CD14-positive monocyte (primary cell): Measurements from ENCODE around the gene RTN4RL1. TPM values are rescaled to one million over a fixed set of nuclear protein-coding genes. Genes with fewer than 3 reads are reported as not detected.

Experiments
- DNase-seq, 3 donors: peaks; one replicate each; pipeline ENCODE4 v3.0.0-alpha.2; 2011 to 2022
- H2AFZ ChIP-seq: 2 replicates; pipeline ENCODE4 v1.6.0; 2012; ENCODE audit warnings: mild to moderate bottlenecking, low read depth, low read length, inconsistent platforms; ENCODE audit not compliant: insufficient read depth, poor library complexity, severe bottlenecking
- H3K27ac ChIP-seq, 2 donors: 1 replicate in 1 of 2; 2 replicates in 1 of 2; pipeline ENCODE4 v1.5.1; 2012 to 2013; ENCODE audit warnings: low read length in 2 of 2, control low read depth in 1 of 2, inconsistent platforms in 1 of 2, low read depth in 1 of 2, mild to moderate bottlenecking in 1 of 2
- H3K27me3 ChIP-seq, 2 donors: one replicate each; pipeline versions ENCODE4 v1.6.0 to v1.6.1; 2011 to 2013; ENCODE audit warnings: low read length in 2 of 2; ENCODE audit not compliant: control insufficient read depth in 2 of 2, insufficient read depth in 2 of 2
- H3K36me3 ChIP-seq, 2 donors: replicated peaks in 1 of 2; 1 replicate in 1 of 2; 2 replicates in 1 of 2; pipeline versions ENCODE4 v1.5.1 to v1.6.1; 2012 to 2013; ENCODE audit warnings: low read length in 2 of 2, control low read depth in 1 of 2, inconsistent platforms in 1 of 2, mild to moderate bottlenecking in 1 of 2; ENCODE audit not compliant: insufficient read depth in 2 of 2, control insufficient read depth in 1 of 2
- H3K4me1 ChIP-seq, 2 donors: 1 replicate in 1 of 2; 2 replicates in 1 of 2; pipeline versions ENCODE4 v1.5.1 to v1.6.1; 2012 to 2013; ENCODE audit warnings: low read length in 2 of 2, control low read depth in 1 of 2, inconsistent platforms in 1 of 2, mild to moderate bottlenecking in 1 of 2, moderate library complexity in 1 of 2; ENCODE audit not compliant: insufficient read depth in 2 of 2, control insufficient read depth in 1 of 2
- H3K4me2 ChIP-seq: replicated peaks from 2 replicates; pipeline ENCODE3; 2012; ENCODE audit warnings: low read length, moderate library complexity, mild to moderate bottlenecking; ENCODE audit not compliant: poor library complexity, severe bottlenecking; ENCODE audit errors: extremely low read depth
- H3K4me3 ChIP-seq, 3 experiments: fragments of 200-600 bp in 1 of 3; sonication (generic) in 1 of 3; replicated peaks in 1 of 3; 1 replicate in 2 of 3; 2 replicates in 1 of 3; pipeline ENCODE4 v1.5.1; 2011 to 2013; ENCODE audit warnings: low read length in 3 of 3, mild to moderate bottlenecking in 3 of 3, control low read depth in 2 of 3, low read depth in 2 of 3, inconsistent platforms in 1 of 3, moderate library complexity in 1 of 3
- H3K79me2 ChIP-seq: 2 replicates; pipeline ENCODE4 v1.6.0; 2012; ENCODE audit warnings: mild to moderate bottlenecking, control low read depth, inconsistent platforms, low read length, moderate library complexity; ENCODE audit not compliant: insufficient read depth
- H3K9ac ChIP-seq: 2 replicates; pipeline ENCODE4 v1.6.0; 2017; ENCODE audit warnings: low read length, mild to moderate bottlenecking; ENCODE audit not compliant: insufficient read depth, poor library complexity, severe bottlenecking
- H3K9me3 ChIP-seq, 2 donors: replicated peaks in 1 of 2; 1 replicate in 1 of 2; 2 replicates in 1 of 2; pipeline versions ENCODE4 v1.5.1 to v1.6.1; 2012 to 2013; ENCODE audit warnings: low read length in 2 of 2, control low read depth in 1 of 2; ENCODE audit not compliant: control insufficient read depth in 1 of 2, insufficient read depth in 1 of 2
- H4K20me1 ChIP-seq: 2 replicates; pipeline ENCODE4 v1.6.0; 2012; ENCODE audit warnings: mild to moderate bottlenecking, low read length, control low read depth, moderate library complexity; ENCODE audit not compliant: insufficient read depth
- H3K27ac Mint-ChIP-seq, 7 donors: one replicate each; pipeline ENCODE4 v1.8.0; 2020; ENCODE audit warnings: mild to moderate bottlenecking in 7 of 7, mixed read lengths in 7 of 7, moderate library complexity in 6 of 7, inconsistent platforms in 2 of 7
- H3K27me3 Mint-ChIP-seq, 3 donors: one replicate each; pipeline ENCODE4 v1.8.0; 2021 to 2022; ENCODE audit warnings: low read depth in 3 of 3, mild to moderate bottlenecking in 3 of 3, mixed read lengths in 3 of 3, moderate library complexity in 3 of 3, inconsistent platforms in 1 of 3
- H3K36me3 Mint-ChIP-seq, 2 donors: one replicate each; pipeline ENCODE4 v1.8.0; 2020; ENCODE audit warnings: mixed read lengths in 2 of 2, inconsistent platforms in 1 of 2, mild to moderate bottlenecking in 1 of 2
- H3K4me1 Mint-ChIP-seq: one replicate; pipeline ENCODE4 v1.8.0; 2020; ENCODE audit warnings: mild to moderate bottlenecking, mixed read lengths
- H3K4me3 Mint-ChIP-seq, 2 donors: one replicate each; pipeline ENCODE4 v1.8.0; 2020; ENCODE audit warnings: mild to moderate bottlenecking in 2 of 2, mixed read lengths in 2 of 2, moderate library complexity in 1 of 2
- H3K9me3 Mint-ChIP-seq, 7 donors: one replicate each; pipeline ENCODE4 v1.8.0; 2020 to 2022; ENCODE audit warnings: mixed read lengths in 7 of 7, mild to moderate bottlenecking in 6 of 7, moderate library complexity in 6 of 7, inconsistent platforms in 2 of 7
- CTCF ChIP-seq: fragments of 200-600 bp; IDR thresholded peaks from one replicate; pipeline ENCODE4 v1.8.0; 2022; ENCODE audit warnings: antibody characterized with exemption, mild to moderate bottlenecking
- WGBS: methylation state at CpG from one replicate; pipeline ENCODE4 v1.1.5; 2013; ENCODE audit warnings: missing lambda C conversion rate; ENCODE audit not compliant: insufficient coverage; 5-methylcytosine and 5-hydroxymethylcytosine counted together
- intact Hi-C, 2 donors: fragments of 100-400 bp; cut with micrococcal nuclease; formaldehyde crosslinking; loops; one replicate each; pipeline versions ENCODE4 v1.15.0 to v1.15.1; 2023
- polyA plus RNA-seq, 3 donors: library from polyadenylated mRNA; depleted of rRNA in 1 of 3; unstranded in 2 of 3; stranded (reverse) in 1 of 3; fragments of 300-500 nt in 2 of 3; fragments of >200 nt in 1 of 3; fragmentation: Illumina TruSeq in 2 of 3; gene quantifications; 1 replicate in 2 of 3; 2 replicates in 1 of 3; pipeline ENCODE4 v1.2.3, GENCODE V29; 2012 to 2021

Gene RTN4RL1
- polyA plus RNA-seq, 3 donors: 0.07 to 0.29 (median 0.11) TPM

GRCh38 chr17:2068031-2068518 lies 42.9 kb upstream of the RTN4RL1 start:
- Histone ChIP-seq H3K4me1 (peaks cover 15 to 26% of the 10 kb centered on the region in 2 donors), H3K27ac (no peak overlapping the region)
- peaks cover 82 to 84% of the 10 kb centered on the region in 2 donors for H3K36me3 Mint-ChIP-seq

GRCh38 chr17:2067608-2068024 lies 42.5 kb upstream of the RTN4RL1 start:
- Histone ChIP-seq H3K9me3 (no peaks in the 10 kb centered on the region), H3K4me3 (no peak overlapping the region), H3K27me3 (no peaks in the 10 kb centered on the region), H4K20me1 (no peaks in the 10 kb centered on the region), H3K79me2 (no peaks in the 10 kb centered on the region), H3K4me1 (peaks cover 15 to 25% of the 10 kb centered on the region in 2 donors), H3K4me2 (no peak overlapping the region), H2AFZ (no peak overlapping the region), H3K9ac (no peak overlapping the region), H3K27ac (no peak overlapping the region), H3K36me3 (peaks cover 13 to 60% of the 10 kb centered on the region in 2 donors)
- H3K4me1 Mint-ChIP-seq: peaks cover 39% of the 10 kb centered on the region
- peaks cover 83 to 86% of the 10 kb centered on the region in 2 donors for H3K36me3 Mint-ChIP-seq
- no peak for DNase-seq
- no peak for TF ChIP-seq CTCF
- H3K27me3 Mint-ChIP-seq: peaks cover 0 to 7% (median 2%) of the 10 kb centered on the region in 3 donors
- WGBS: no CpG with 5 or more reads among the region's 5 CpGs
- no peak overlapping the region for H3K27ac Mint-ChIP-seq
- no peak overlapping the region for H3K4me3 Mint-ChIP-seq
- intact Hi-C loops: no loop called here
- peaks cover 0 to 4% (median 0%) of the 10 kb centered on the region in 7 donors for H3K9me3 Mint-ChIP-seq

More at GRCh38 chr17:2068031-2068518, 42.9 kb upstream of the RTN4RL1 start:
- Histone ChIP-seq H3K79me2 (no peaks in the 10 kb centered on the region), H3K9me3 (no peaks in the 10 kb centered on the region), H3K9ac (no peak overlapping the region), H4K20me1 (no peaks in the 10 kb centered on the region), H3K4me2 (no peak overlapping the region), H2AFZ (no peak overlapping the region), H3K27me3 (no peaks in the 10 kb centered on the region), H3K36me3 (peaks cover 13 to 57% of the 10 kb centered on the region in 2 donors), H3K4me3 (no peak overlapping the region)
- 100% methylated on average over 6 of the region's 6 CpGs for WGBS
- TF ChIP-seq CTCF: no peak
- peaks cover 0 to 4% (median 0%) of the 10 kb centered on the region in 7 donors for H3K9me3 Mint-ChIP-seq
- DNase-seq: no peak
- no peak overlapping the region for H3K4me3 Mint-ChIP-seq
- H3K27ac Mint-ChIP-seq: no peak overlapping the region
- peaks cover 0 to 6% (median 2%) of the 10 kb centered on the region in 3 donors for H3K27me3 Mint-ChIP-seq
- intact Hi-C loops: no loop called here
- peaks cover 42% of the 10 kb centered on the region for H3K4me1 Mint-ChIP-seq
